SK-N-SH (cell line): ENCODE measurements around the gene MUSTN1.

ENCODE experiments used
- CTCF ChIP-seq: fragments of 200-600 bp; sonication (generic); IDR thresholded peaks from 2 replicates; pipeline ENCODE4 v1.6.1; 2017; ENCODE audit warnings: antibody characterized with exemption, mild to moderate bottlenecking, moderate library complexity
- FOXJ3 ChIP-seq: sonication (generic); formaldehyde crosslinking; IDR thresholded peaks from 2 replicates; pipeline ENCODE4 v1.5.1; 2020; ENCODE audit warnings: mild to moderate bottlenecking, missing genetic modification reagents
- FOXM1 ChIP-seq: IDR thresholded peaks from 2 replicates; pipeline ENCODE4 v1.4.0; 2012; ENCODE audit warnings: low read depth, mild to moderate bottlenecking
- GABPA ChIP-seq: IDR thresholded peaks from 2 replicates; pipeline ENCODE4 v1.4.0; 2012; ENCODE audit warnings: low read depth, mild to moderate bottlenecking
- IRF3 ChIP-seq: fragments of 150-350 bp; IDR thresholded peaks from 2 replicates; pipeline ENCODE4 v1.6.1; 2016; ENCODE audit warnings: mild to moderate bottlenecking, low read depth, low read length
- JUND ChIP-seq: IDR thresholded peaks from 2 replicates; pipeline ENCODE4 v1.4.0; 2012
- MAX ChIP-seq: IDR thresholded peaks from 2 replicates; pipeline ENCODE4 v1.4.0; 2012; ENCODE audit warnings: low read depth
- POLR2AphosphoS5 ChIP-seq: IDR thresholded peaks from 2 replicates; pipeline ENCODE4 v1.6.1; 2012; ENCODE audit warnings: low read depth, low read length
- RAD21 ChIP-seq: IDR thresholded peaks from 2 replicates; pipeline ENCODE4 v1.6.1; 2012; ENCODE audit warnings: mild to moderate bottlenecking, low read length
- RFX5 ChIP-seq: IDR thresholded peaks from 2 replicates; pipeline ENCODE4 v1.6.1; 2012; ENCODE audit warnings: mild to moderate bottlenecking, improper control_type of control experiment, low read length
- SIN3A ChIP-seq: IDR thresholded peaks from 2 replicates; pipeline ENCODE4 v1.6.1; 2012; ENCODE audit warnings: low read depth, mild to moderate bottlenecking, low read length, moderate library complexity, borderline replicate concordance

GRCh38 chr3:52817221-52817620 lies 17.6 kb downstream of the MUSTN1 start:
- TF ChIP-seq SIN3A (no peak), MAX (no peak), RAD21 (no peak), GABPA (no peak), CTCF (no peak), IRF3 (no peak), RFX5 (no peak), FOXM1 (no peak), JUND (no peak), FOXJ3 (CRISPR knock-in tag) (no peak), POLR2AphosphoS5 (no peak)
